ENCODE results near the gene CACNA1D.

The CACNA1D gene

DNA sequence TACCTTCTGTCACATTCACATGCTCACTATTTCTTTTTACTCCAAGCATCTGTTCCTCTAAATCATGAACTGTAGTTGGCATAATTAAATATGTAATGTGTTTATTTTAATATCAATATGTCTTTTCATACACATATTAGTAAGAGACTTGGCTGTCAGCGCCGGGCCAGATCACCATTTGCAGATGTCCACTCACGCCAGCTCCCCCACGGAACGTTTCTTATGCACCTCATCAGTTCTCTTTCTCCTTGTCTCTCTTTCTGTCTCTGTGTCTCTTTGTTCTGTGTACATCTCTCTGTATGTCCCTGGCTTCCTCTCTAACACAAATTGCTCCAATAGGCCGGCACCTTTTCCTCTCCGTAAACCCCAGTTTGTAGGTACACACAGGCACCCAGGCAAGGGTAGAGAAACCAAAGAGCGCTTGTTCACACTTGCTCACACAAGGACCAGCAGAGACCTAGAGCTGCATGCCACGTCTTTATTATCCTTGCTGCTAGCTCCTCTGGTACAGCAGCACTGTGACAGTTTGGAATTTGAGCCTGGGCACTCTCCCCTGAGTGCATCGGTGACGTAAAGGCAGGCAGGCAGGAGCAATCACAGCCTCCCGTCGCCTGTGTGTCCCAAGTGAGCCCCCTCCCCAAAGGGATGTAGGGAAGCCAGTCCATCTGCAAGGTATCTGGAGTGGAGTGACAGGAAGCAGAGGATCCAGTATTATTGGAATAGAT is 40.4 kb downstream of the CACNA1D start:
- DNase-seq (ENCODE audit: low read depth): no peak
- TF ChIP-seq, protein P1, sequence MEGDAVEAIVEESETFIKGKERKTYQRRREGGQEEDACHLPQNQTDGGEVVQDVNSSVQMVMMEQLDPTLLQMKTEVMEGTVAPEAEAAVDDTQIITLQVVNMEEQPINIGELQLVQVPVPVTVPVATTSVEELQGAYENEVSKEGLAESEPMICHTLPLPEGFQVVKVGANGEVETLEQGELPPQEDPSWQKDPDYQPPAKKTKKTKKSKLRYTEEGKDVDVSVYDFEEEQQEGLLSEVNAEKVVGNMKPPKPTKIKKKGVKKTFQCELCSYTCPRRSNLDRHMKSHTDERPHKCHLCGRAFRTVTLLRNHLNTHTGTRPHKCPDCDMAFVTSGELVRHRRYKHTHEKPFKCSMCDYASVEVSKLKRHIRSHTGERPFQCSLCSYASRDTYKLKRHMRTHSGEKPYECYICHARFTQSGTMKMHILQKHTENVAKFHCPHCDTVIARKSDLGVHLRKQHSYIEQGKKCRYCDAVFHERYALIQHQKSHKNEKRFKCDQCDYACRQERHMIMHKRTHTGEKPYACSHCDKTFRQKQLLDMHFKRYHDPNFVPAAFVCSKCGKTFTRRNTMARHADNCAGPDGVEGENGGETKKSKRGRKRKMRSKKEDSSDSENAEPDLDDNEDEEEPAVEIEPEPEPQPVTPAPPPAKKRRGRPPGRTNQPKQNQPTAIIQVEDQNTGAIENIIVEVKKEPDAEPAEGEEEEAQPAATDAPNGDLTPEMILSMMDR (conservative IDR thresholded peaks at IDR 0.05; ENCODE audit: low read depth, low read length): no peak
- H3K4me3 ChIP-seq (ENCODE audit: low read length): no peak overlapping the region

DNA sequence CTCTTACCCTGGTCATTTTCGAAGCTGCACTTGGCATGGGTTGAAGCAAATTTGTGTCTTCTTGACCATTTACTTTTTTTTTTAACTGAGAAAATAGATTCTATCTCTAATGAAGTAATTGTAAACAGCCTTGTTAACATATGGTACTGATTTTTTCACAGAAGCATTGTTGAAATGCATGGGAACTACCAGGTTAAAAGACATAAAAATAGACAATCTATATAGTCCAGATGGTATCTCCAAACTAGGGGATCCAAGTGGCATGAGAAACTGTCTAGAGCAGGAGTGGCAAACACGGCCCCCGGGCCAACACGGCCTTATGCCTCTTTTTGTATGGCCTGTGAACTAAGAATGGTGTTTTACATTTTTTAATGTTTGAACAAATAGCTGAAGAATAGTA is 41.9 kb downstream of the CACNA1D start:
- DNase-seq (ENCODE audit: low read depth): no peak
- no peak overlapping the region for H3K4me3 ChIP-seq (ENCODE audit: low read length)
- TF ChIP-seq, protein P1 (conservative IDR thresholded peaks at IDR 0.05; ENCODE audit: low read depth, low read length): no peak

DNA sequence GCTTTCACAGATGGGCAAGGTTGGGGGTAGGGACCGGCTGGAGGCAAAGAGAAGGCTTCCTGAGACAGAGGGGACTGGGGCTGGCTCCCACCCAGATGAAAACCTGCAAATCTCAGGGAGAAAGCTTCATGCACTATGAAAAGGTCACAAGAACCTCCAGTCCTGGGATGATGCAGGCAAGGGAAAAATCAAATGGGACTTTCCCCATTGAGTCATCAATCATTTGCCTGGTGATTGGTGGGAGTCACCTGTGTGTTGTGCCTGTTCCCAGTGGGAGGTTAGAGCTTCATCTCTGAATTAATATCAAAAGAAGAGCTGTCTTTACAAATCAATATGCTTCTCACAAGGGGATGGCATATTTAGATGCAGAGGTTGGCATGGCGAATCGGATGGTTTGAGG is 49.9 kb downstream of the CACNA1D start:
- H3K4me3 ChIP-seq (ENCODE audit: low read length): no peak overlapping the region
- TF ChIP-seq, protein P1 (conservative IDR thresholded peaks at IDR 0.05; ENCODE audit: low read depth, low read length): no peak
- DNase-seq (ENCODE audit: low read depth): no peak

DNA sequence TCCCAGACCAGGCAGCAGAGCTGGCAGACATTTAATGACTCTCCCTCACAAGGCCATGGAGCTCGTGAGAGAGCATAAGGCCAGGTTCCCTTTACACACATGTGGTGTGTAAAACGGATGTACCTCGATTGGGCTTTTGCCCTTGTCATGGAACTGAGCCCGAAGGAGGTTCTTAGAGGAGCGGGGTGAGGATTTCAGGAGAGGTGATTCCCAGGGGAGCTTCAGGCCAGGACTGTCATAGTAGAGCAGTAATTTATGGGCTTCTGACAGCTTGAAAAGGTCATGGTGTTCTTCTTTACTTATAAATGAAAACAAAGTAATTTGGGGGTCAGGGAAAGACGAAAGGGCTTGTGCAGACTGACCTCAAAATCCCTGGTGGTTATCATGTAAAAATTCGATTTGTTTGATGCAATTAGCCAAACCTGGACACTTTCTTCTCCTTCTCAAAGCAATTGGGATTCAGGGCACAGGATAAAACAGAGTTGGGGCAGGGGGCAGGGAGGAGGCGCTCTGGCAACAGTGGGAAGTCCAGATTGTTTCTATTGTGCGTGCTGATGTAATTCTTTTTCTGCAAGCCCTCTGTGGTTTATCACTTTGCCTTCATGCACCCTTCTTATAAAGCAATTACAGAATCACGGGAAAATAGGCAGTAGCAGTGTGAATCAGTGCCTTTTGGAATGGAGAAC is 51.0 kb downstream of the CACNA1D start:
- DNase-seq (ENCODE audit: low read depth): no peak
- TF ChIP-seq, protein P1 (conservative IDR thresholded peaks at IDR 0.05; ENCODE audit: low read depth, low read length): no peak
- no peak overlapping the region for H3K4me3 ChIP-seq (ENCODE audit: low read length)

DNA sequence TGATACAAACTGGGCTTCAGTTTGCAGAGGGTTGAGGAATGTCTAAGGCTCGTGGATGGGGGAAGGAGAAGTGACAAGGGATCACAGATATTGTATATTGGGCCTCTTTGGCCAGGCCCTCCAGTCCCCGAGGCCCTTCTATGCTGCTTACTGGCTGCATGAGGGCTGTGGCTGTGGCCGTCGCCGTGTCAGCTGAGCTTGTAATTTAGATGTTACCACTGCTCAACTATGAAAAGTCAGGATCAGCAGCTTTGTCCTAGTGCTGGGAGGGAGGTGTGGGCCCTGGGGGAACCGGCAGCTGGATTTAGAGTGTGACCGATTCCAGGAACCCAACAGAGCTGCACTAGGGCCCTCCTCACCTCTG is 51.6 kb downstream of the CACNA1D start:
- no peak overlapping the region for H3K4me3 ChIP-seq (ENCODE audit: low read length)
- DNase-seq (ENCODE audit: low read depth): no peak
- TF ChIP-seq, protein P1 (conservative IDR thresholded peaks at IDR 0.05; ENCODE audit: low read depth, low read length): no peak

DNA sequence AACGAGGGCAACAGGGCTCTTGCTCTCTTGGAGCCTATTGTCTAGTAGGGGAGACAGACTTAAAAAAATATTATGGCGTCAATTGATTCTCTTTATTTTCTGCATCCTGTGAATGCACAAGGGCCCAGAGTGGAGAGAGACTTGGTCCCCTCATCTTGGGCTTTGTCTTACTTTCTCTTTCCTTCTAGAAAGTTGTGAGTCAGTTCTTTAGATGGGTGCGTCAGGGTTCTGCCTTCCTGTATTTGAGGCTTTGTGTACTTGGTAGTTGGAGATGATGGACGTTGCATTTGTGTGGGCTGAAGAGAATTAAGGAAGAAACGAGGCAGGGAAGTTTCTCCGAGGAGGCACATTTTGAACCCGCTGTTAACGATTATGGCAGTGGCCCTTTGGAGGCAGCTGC is 52.9 kb downstream of the CACNA1D start:
- H3K4me3 ChIP-seq (ENCODE audit: low read length): no peak overlapping the region

More for the DNA sequence above, 52.9 kb downstream of the CACNA1D start:
- TF ChIP-seq, protein P1 (conservative IDR thresholded peaks at IDR 0.05; ENCODE audit: low read depth, low read length): no peak
- DNase-seq (ENCODE audit: low read depth): no peak
